HepG2 (cell line): Measurements from ENCODE around the gene AGTRAP. TPM values are rescaled to one million over a fixed set of nuclear protein-coding genes. Genes with fewer than 3 reads are reported as not detected.

Experiments
- ATAC-seq: fragments of 200-7000 bp; cut with Tn5 transposase; 3 replicates; pipeline ENCODE4 v1.9.1; 2020; ENCODE audit warnings: mild to moderate bottlenecking, moderate library complexity
- BruUV-seq: library from RNA; stranded (reverse); fragments of 400-500 nt; replicated peaks from 2 replicates; lab custom pipeline; 2021; lab: Mats Ljungman, UMichigan
- CTCF ChIA-PET: fragments of 300-600 bp; formaldehyde crosslinking; extraction: SDS; loops from one replicate; lab custom pipeline; 2021; ENCODE audit warnings: low total read pairs, inconsistent platforms, low intra/inter-chr PET ratio; lab: Yijun Ruan, JAX
- POLR2A ChIA-PET: fragments of 350-600 bp; sonication (Branson Sonifier 250); formaldehyde crosslinking; loops from one replicate; lab custom pipeline; 2020; ENCODE audit warnings: antibody characterized with exemption, inconsistent platforms; lab: Yijun Ruan, JAX
- DNase-seq: peaks from one replicate; pipeline ENCODE4 v3.0.0-alpha.2; 2015; ENCODE audit warnings: low spot score
- FAIRE-seq: peaks from 3 replicates; lab custom pipeline; 2011; peaks lifted over from hg19 to GRCh38; lab: Jason Lieb, UNC
- H2AFZ ChIP-seq: one replicate; pipeline ENCODE4 v1.6.1; 2011; ENCODE audit warnings: low read length, inconsistent platforms
- H3K27ac ChIP-seq: fragments of 300-600 bp; 3 replicates; pipeline ENCODE4 v1.8.0; 2011; ENCODE audit warnings: mixed run types, mild to moderate bottlenecking, mixed read lengths, low read length, inconsistent platforms; ENCODE audit not compliant: insufficient read depth; ENCODE audit errors: extremely low read length
- H3K27me3 ChIP-seq, 2 experiments: fragments of 200-600 bp in 1 of 2; 2 replicates in 1 of 2; 3 replicates in 1 of 2; pipeline versions ENCODE4 v1.6.0 to v1.8.0; 2011; ENCODE audit warnings: low read length in 2 of 2, mild to moderate bottlenecking in 2 of 2, moderate library complexity in 2 of 2, inconsistent platforms in 1 of 2; ENCODE audit not compliant: insufficient read depth in 2 of 2, control insufficient read depth in 1 of 2
- H3K36me3 ChIP-seq, 2 experiments: fragments of 200-600 bp in 1 of 2; replicated peaks in 1 of 2; 2 replicates in 1 of 2; 3 replicates in 1 of 2; pipeline versions ENCODE4 v1.5.1 to v1.8.0; 2011; ENCODE audit warnings: low read length in 2 of 2, inconsistent platforms in 1 of 2; ENCODE audit not compliant: insufficient read depth in 2 of 2, control insufficient read depth in 1 of 2
- H3K4me1 ChIP-seq: 2 replicates; pipeline ENCODE4 v1.5.1; 2012; ENCODE audit warnings: low read length, inconsistent platforms; ENCODE audit not compliant: insufficient read depth
- H3K4me2 ChIP-seq: 2 replicates; pipeline ENCODE4 v1.6.0; 2011; ENCODE audit warnings: low read depth, low read length, inconsistent platforms
- H3K4me3 ChIP-seq, 3 experiments: fragments of 200-600 bp in 1 of 3; sonication (generic), shearing (Covaris generic) in 1 of 3; replicated peaks in 1 of 3; 2 replicates each; pipeline ENCODE4 v1.5.1; 2011 to 2016; ENCODE audit warnings: low read length in 3 of 3, inconsistent platforms in 2 of 3, low read depth in 2 of 3, mild to moderate bottlenecking in 2 of 3, control low read depth in 1 of 3, mixed read lengths in 1 of 3; ENCODE audit not compliant: insufficient read depth in 1 of 3
- H3K79me2 ChIP-seq: one replicate; pipeline ENCODE4 v1.6.1; 2011; ENCODE audit warnings: low read length, inconsistent platforms; ENCODE audit not compliant: insufficient read depth
- H3K9ac ChIP-seq: 2 replicates; pipeline ENCODE4 v1.6.0; 2011; ENCODE audit warnings: mild to moderate bottlenecking, low read depth, low read length, inconsistent platforms; ENCODE audit not compliant: insufficient read depth
- H3K9me3 ChIP-seq: 2 replicates; pipeline ENCODE4 v1.5.1; 2012; ENCODE audit warnings: mild to moderate bottlenecking, low read length
- H4K20me1 ChIP-seq: 2 replicates; pipeline ENCODE4 v1.6.0; 2011; ENCODE audit warnings: inconsistent platforms, mild to moderate bottlenecking, low read length, moderate library complexity; ENCODE audit not compliant: insufficient read depth
- WGBS: methylation state at CpG from one replicate; pipeline ENCODE4 v1.1.6; 2017; ENCODE audit warnings: low lambda C conversion rate; 5-methylcytosine and 5-hydroxymethylcytosine counted together
- in situ Hi-C: cut with HindIII; loops from 2 replicates; pipeline ENCODE4 v1.10.0; 2017; ENCODE audit warnings: low pct_unique_long_range_greater_than_20kb; ENCODE audit not compliant: extremely low pct_ligation_motif_present
- intact Hi-C: fragments of 100-400 bp; cut with micrococcal nuclease; formaldehyde crosslinking; loops from one replicate; pipeline ENCODE4 v1.10.0; 2022; ENCODE audit not compliant: unreplicated experiment
- polyA plus RNA-seq, 8 experiments: library from polyadenylated mRNA; depleted of rRNA in 3 of 8; stranded (reverse) in 7 of 8; unstranded in 1 of 8; fragments of >200 nt; fragmentation: Illumina TruSeq in 4 of 8; extraction: Trizol in 4 of 8; gene quantifications; 2 replicates each; pipeline versions ENCODE4 v1.2.1 to v1.2.3, GENCODE V29; 2011 to 2016; ENCODE audit warnings: low read depth in 4 of 8, missing spikeins in 1 of 8, mixed read lengths in 1 of 8; ENCODE audit not compliant: insufficient read depth in 1 of 8
- total RNA-seq, 5 experiments: library from RNA; depleted of rRNA; stranded (reverse); fragments of >200 nt; fragmentation: Illumina TruSeq; extraction: Trizol; gene quantifications; 2 replicates each; pipeline ENCODE4 v1.2.3, GENCODE V29; 2016; ENCODE audit warnings: low read depth in 1 of 5
- TF ChIP-seq, protein P1 (sequence below): fragments of 450-650 bp; IDR thresholded peaks from 2 replicates; pipeline ENCODE4 v1.6.1; 2016
- TF ChIP-seq, protein P2 (sequence below), 2 experiments: IDR thresholded peaks; 2 replicates each; pipeline ENCODE4 v1.6.1; 2011 to 2012; ENCODE audit warnings: low read length in 2 of 2, borderline replicate concordance in 1 of 2, low read depth in 1 of 2, mild to moderate bottlenecking in 1 of 2, moderate library complexity in 1 of 2

The AGTRAP gene
- total and polyA plus RNA-seq, 2 of the 13 experiments (the other 11 are each of a cell fraction or from before 2014, with no cell fraction given): 28.3 to 32.0 TPM

DNA sequence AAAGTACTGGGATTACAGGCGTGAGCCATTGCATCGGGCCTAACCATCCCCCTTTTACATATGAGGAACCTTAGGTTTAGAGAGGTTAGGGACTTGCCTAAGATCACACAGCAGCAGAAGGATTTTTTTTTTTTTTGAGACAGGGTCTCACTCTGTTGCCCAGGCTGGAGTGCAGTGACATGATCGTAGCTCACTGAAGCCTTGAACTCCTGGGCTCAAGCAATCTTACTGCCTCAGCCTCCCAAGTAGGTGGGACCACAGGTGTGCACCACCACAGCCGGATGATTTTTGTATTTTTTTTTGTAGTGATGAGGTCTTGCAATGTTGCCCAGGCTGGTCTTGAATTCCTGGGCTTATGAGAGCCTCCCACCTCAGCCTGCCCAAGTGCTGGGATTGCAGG is 23.9 kb downstream of the AGTRAP start:
- Histone ChIP-seq H3K79me2 (no peaks in the 10 kb centered on the region), H3K9ac (no peak overlapping the region), H4K20me1 (no peaks in the 10 kb centered on the region), H3K27me3 (peaks cover 7 to 26% of the 10 kb centered on the region in 2 experiments; a peak in 4 of 5 replicates), H3K36me3 (no peaks in the 10 kb centered on the region), H2AFZ (no peak overlapping the region), H3K9me3 (no peaks in the 10 kb centered on the region), H3K27ac (no peak overlapping the region), H3K4me2 (no peak overlapping the region), H3K4me1 (0 out of 2 replicates have a peak, but pooled peaks cover 6% of the 10 kb centered on the region), H3K4me3 (no peak overlapping the region)
- BruUV-seq: no TSS peak
- DNase-seq (no peak), ATAC-seq (no peak), FAIRE-seq (no peak)
- ChIA-PET POLR2A (no interaction called here), CTCF (no interaction called here)
- TF ChIP-seq, protein P1, sequence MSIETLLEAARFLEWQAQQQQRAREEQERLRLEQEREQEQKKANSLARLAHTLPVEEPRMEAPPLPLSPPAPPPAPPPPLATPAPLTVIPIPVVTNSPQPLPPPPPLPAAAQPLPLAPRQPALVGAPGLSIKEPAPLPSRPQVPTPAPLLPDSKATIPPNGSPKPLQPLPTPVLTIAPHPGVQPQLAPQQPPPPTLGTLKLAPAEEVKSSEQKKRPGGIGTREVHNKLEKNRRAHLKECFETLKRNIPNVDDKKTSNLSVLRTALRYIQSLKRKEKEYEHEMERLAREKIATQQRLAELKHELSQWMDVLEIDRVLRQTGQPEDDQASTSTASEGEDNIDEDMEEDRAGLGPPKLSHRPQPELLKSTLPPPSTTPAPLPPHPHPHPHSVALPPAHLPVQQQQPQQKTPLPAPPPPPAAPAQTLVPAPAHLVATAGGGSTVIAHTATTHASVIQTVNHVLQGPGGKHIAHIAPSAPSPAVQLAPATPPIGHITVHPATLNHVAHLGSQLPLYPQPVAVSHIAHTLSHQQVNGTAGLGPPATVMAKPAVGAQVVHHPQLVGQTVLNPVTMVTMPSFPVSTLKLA: no peak
- TF ChIP-seq, protein P2, sequence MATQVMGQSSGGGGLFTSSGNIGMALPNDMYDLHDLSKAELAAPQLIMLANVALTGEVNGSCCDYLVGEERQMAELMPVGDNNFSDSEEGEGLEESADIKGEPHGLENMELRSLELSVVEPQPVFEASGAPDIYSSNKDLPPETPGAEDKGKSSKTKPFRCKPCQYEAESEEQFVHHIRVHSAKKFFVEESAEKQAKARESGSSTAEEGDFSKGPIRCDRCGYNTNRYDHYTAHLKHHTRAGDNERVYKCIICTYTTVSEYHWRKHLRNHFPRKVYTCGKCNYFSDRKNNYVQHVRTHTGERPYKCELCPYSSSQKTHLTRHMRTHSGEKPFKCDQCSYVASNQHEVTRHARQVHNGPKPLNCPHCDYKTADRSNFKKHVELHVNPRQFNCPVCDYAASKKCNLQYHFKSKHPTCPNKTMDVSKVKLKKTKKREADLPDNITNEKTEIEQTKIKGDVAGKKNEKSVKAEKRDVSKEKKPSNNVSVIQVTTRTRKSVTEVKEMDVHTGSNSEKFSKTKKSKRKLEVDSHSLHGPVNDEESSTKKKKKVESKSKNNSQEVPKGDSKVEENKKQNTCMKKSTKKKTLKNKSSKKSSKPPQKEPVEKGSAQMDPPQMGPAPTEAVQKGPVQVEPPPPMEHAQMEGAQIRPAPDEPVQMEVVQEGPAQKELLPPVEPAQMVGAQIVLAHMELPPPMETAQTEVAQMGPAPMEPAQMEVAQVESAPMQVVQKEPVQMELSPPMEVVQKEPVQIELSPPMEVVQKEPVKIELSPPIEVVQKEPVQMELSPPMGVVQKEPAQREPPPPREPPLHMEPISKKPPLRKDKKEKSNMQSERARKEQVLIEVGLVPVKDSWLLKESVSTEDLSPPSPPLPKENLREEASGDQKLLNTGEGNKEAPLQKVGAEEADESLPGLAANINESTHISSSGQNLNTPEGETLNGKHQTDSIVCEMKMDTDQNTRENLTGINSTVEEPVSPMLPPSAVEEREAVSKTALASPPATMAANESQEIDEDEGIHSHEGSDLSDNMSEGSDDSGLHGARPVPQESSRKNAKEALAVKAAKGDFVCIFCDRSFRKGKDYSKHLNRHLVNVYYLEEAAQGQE (IDR thresholded peaks at IDR 0.05; ENCODE audit: borderline replicate concordance in 1 of 2, low read depth in 1 of 2, low read length in 2 of 2): no peak
- in situ Hi-C loops: loop anchor here (10.0 kb wide), 1 partner anchor 65 kb away; the partner anchor contains the start of gene DRAXIN
- 56% methylated on average over 4 of the region's 4 CpGs for WGBS
- intact Hi-C loops: no loop called here
